Mesothelial cell of epicardium (in vitro differentiated cells): ENCODE measurements around the gene STX8. TPM values are rescaled to one million over a fixed set of nuclear protein-coding genes. Genes with fewer than 3 reads are reported as not detected.
A peak's percentile ranks its signal among the peaks of the same experiment; 100 is the strongest.
"Not testable (repeated sequence)": the region's sequence is repeated elsewhere in the genome, so short reads cannot be mapped to it uniquely, and the experiment has no call there.

Experiments
- DNase-seq, 2 experiments: peaks; one replicate each; pipeline ENCODE4 v3.0.0; 2021; ENCODE audit warnings: low spot score in 2 of 2; ENCODE audit not compliant: unreplicated experiment in 2 of 2
- H3K27ac Mint-ChIP-seq: 2 replicates; pipeline ENCODE4 v1.8.0; 2021; ENCODE audit warnings: mixed read lengths
- H3K27me3 Mint-ChIP-seq: 2 replicates; pipeline ENCODE4 v1.8.0; 2021; ENCODE audit warnings: low read depth, mixed read lengths
- H3K36me3 Mint-ChIP-seq: 2 replicates; pipeline ENCODE4 v1.8.0; 2021; ENCODE audit warnings: mixed read lengths
- H3K4me1 Mint-ChIP-seq: 2 replicates; pipeline ENCODE4 v1.8.0; 2021; ENCODE audit warnings: mixed read lengths
- H3K4me3 Mint-ChIP-seq: 2 replicates; pipeline ENCODE4 v1.8.0; 2021; ENCODE audit warnings: mild to moderate bottlenecking, moderate library complexity, mixed read lengths
- H3K9me3 Mint-ChIP-seq: 2 replicates; pipeline ENCODE4 v1.8.0; 2021; ENCODE audit warnings: mixed read lengths
- CTCF ChIP-seq: fragments of 200-600 bp; sonication (generic); IDR thresholded peaks from one replicate; pipeline ENCODE4 v1.5.0; 2021; ENCODE audit warnings: antibody characterized with exemption; ENCODE audit not compliant: unreplicated experiment
- total RNA-seq: library from RNA; stranded (reverse); gene quantifications from 3 replicates; pipeline ENCODE4 v1.2.1, GENCODE V29; 2021

STX8 gene
- total RNA-seq, 1 donor from 2014 or later = 53.3 TPM

GRCh38 chr17:9564104-9564503, 11.5 kb downstream of the STX8 start:
- Mint-ChIP-seq H3K4me1 (peaks cover 11% of the 10 kb centered on the region), H3K4me3 (no peak overlapping the region), H3K36me3 (peaks cover 22% of the 10 kb centered on the region), H3K27ac (no peak overlapping the region), H3K27me3 (no peaks in the 10 kb centered on the region), H3K9me3 (peaks cover 4% of the 10 kb centered on the region)
- no peak for TF ChIP-seq CTCF
- DNase-seq = no peak

- no peak for DNase-seq
- peaks cover 8% of the 10 kb centered on the region for H3K36me3 Mint-ChIP-seq
- no peak for TF ChIP-seq CTCF
- H3K27ac Mint-ChIP-seq = no peak overlapping the region
- H3K27me3 Mint-ChIP-seq = no peaks in the 10 kb centered on the region
- H3K4me1 Mint-ChIP-seq = no peaks in the 10 kb centered on the region
- H3K4me3 Mint-ChIP-seq = no peak overlapping the region
- no peaks in the 10 kb centered on the region for H3K9me3 Mint-ChIP-seq
These were observed 17.8 kb downstream of the STX8 start for GRCh38 chr17:9557857-9558256.

GRCh38 chr17:9557161-9557755, 18.4 kb downstream of the STX8 start:
- no peak for DNase-seq
- H3K4me1 Mint-ChIP-seq = no peaks in the 10 kb centered on the region
- H3K36me3 Mint-ChIP-seq = peaks cover 5% of the 10 kb centered on the region
- no peaks in the 10 kb centered on the region for H3K9me3 Mint-ChIP-seq
- H3K27ac Mint-ChIP-seq = no peak overlapping the region
- no peak for TF ChIP-seq CTCF
- H3K27me3 Mint-ChIP-seq = no peaks in the 10 kb centered on the region
- H3K4me3 Mint-ChIP-seq = no peak overlapping the region

GRCh38 chr17:9554715-9555114, 20.9 kb downstream of the STX8 start:
- not testable (repeated sequence) for H3K27ac Mint-ChIP-seq, H3K4me3 Mint-ChIP-seq, H3K4me1 Mint-ChIP-seq, H3K9me3 Mint-ChIP-seq, DNase-seq, H3K36me3 Mint-ChIP-seq, H3K27me3 Mint-ChIP-seq
- peak; percentile 41 for TF ChIP-seq CTCF

- Mint-ChIP-seq H3K27me3 (no peaks in the 10 kb centered on the region), H3K4me1 (no peaks in the 10 kb centered on the region), H3K4me3 (no peak overlapping the region), H3K36me3 (peaks cover 5% of the 10 kb centered on the region), H3K27ac (no peak overlapping the region), H3K9me3 (no peaks in the 10 kb centered on the region)
- DNase-seq = no peak
- no peak for TF ChIP-seq CTCF
These were observed 22.0 kb downstream of the STX8 start for GRCh38 chr17:9553596-9553995.

GRCh38 chr17:9553181-9553580, 22.4 kb downstream of the STX8 start:
- no peak for DNase-seq
- Mint-ChIP-seq H3K4me3 (no peak overlapping the region), H3K4me1 (no peaks in the 10 kb centered on the region), H3K27ac (no peak overlapping the region), H3K27me3 (no peaks in the 10 kb centered on the region), H3K9me3 (no peaks in the 10 kb centered on the region), H3K36me3 (peaks cover 5% of the 10 kb centered on the region)
- TF ChIP-seq CTCF = no peak
